Choroid plexus epithelial cell (primary cell): ENCODE measurements around the gene DCN.

ENCODE experiments used
- DNase-seq: peaks from one replicate; pipeline ENCODE4 v3.0.0-alpha.2; 2010; ENCODE audit warnings: low read depth
- H3K4me3 ChIP-seq: 2 replicates; pipeline ENCODE4 v1.5.1; 2011; ENCODE audit warnings: low read depth, mild to moderate bottlenecking, control low read depth, low read length, moderate library complexity
- CTCF ChIP-seq: conservative IDR thresholded peaks from 2 replicates; pipeline ENCODE4 v1.5.1; 2011; ENCODE audit warnings: low read depth, mild to moderate bottlenecking, control low read depth, inconsistent platforms, low read length, moderate library complexity

DCN gene

GRCh38 chr12:91178781-91179180 lies 3.8 kb downstream of the DCN start:
- no peak for DNase-seq
- peak overlapping the region; percentile 64 for H3K4me3 ChIP-seq
- no peak for TF ChIP-seq CTCF

- peak; percentile 65 for TF ChIP-seq CTCF
- peak overlapping the region; percentile 64 for H3K4me3 ChIP-seq
- peak; percentile 73 for DNase-seq
Measured at GRCh38 chr12:91178139-91178561, 4.5 kb downstream of the DCN start.

- peak; percentile 31 for DNase-seq
- H3K4me3 ChIP-seq: peak overlapping the region; percentile 14
- TF ChIP-seq CTCF: no peak
Measured at GRCh38 chr12:91177381-91177780, 5.2 kb downstream of the DCN start.

GRCh38 chr12:91176915-91177314 lies 5.7 kb downstream of the DCN start:
- peak overlapping the region; percentile 14 for H3K4me3 ChIP-seq
- DNase-seq: no peak
- no peak for TF ChIP-seq CTCF

GRCh38 chr12:91176358-91176757 lies 6.3 kb downstream of the DCN start:
- TF ChIP-seq CTCF: no peak
- peak overlapping the region; percentile 4 for H3K4me3 ChIP-seq
- DNase-seq: no peak

GRCh38 chr12:91173124-91173523 lies 9.5 kb downstream of the DCN start:
- no peak overlapping the region for H3K4me3 ChIP-seq
- no peak for TF ChIP-seq CTCF
- DNase-seq: no peak

- peak; percentile 51 for DNase-seq
Measured at GRCh38 chr12:91172096-91172495, 10.5 kb downstream of the DCN start.

More at GRCh38 chr12:91172096-91172495, 10.5 kb downstream of the DCN start:
- no peak overlapping the region for H3K4me3 ChIP-seq
- no peak for TF ChIP-seq CTCF
